Liver (tissue), 3 donors: Measurements from ENCODE around the gene BCL10.

Experiments used
- ATF3 ChIP-seq: IDR thresholded peaks from 2 replicates; pipeline ENCODE4 v1.6.1; 2016; ENCODE audit warnings: antibody characterized with exemption
- CTCF ChIP-seq: fragments of 150-350 bp; IDR thresholded peaks from 2 replicates; pipeline ENCODE4 v1.5.1; 2017; ENCODE audit warnings: improper control_type of control experiment, low read depth, low read length; ENCODE audit not compliant: missing input control
- EGR1 ChIP-seq, 2 donors: IDR thresholded peaks; 2 replicates each; pipeline ENCODE4 v1.6.1; 2016 to 2018; ENCODE audit warnings: antibody characterized with exemption in 2 of 2, low read depth in 2 of 2
- HNF4A ChIP-seq, 2 donors: conservative IDR thresholded peaks; 2 replicates each; pipeline ENCODE4 v1.6.1; 2016; ENCODE audit warnings: antibody characterized with exemption in 2 of 2, mild to moderate bottlenecking in 2 of 2
- RAD21 ChIP-seq, 2 donors: IDR thresholded peaks; 2 replicates each; pipeline ENCODE4 v1.6.1; 2016; ENCODE audit warnings: antibody characterized with exemption in 2 of 2, mild to moderate bottlenecking in 2 of 2
- REST ChIP-seq: IDR thresholded peaks from 2 replicates; pipeline ENCODE4 v1.6.1; 2016; ENCODE audit warnings: antibody characterized with exemption, mild to moderate bottlenecking
- RXRA ChIP-seq, 2 donors: IDR thresholded peaks; 2 replicates each; pipeline ENCODE4 v1.6.1; 2017 to 2018; ENCODE audit warnings: antibody characterized with exemption in 2 of 2, mild to moderate bottlenecking in 1 of 2
- TAF1 ChIP-seq: conservative IDR thresholded peaks from 2 replicates; pipeline ENCODE4 v1.6.1; 2016; ENCODE audit warnings: antibody characterized with exemption, mild to moderate bottlenecking
- YY1 ChIP-seq: IDR thresholded peaks from 2 replicates; pipeline ENCODE4 v1.6.1; 2016; ENCODE audit warnings: antibody characterized with exemption, mild to moderate bottlenecking
- ZBTB33 ChIP-seq: IDR thresholded peaks from 2 replicates; pipeline ENCODE4 v1.6.1; 2016; ENCODE audit warnings: antibody characterized with exemption
- donor health status: healthy.
- donor health status: healthy.

- TF ChIP-seq ZBTB33 (no peak), CTCF (no peak), RXRA (IDR thresholded peaks at IDR 0.05) (no peak), HNF4A (conservative IDR thresholded peaks at IDR 0.05) (no peak), REST (no peak), TAF1 (no peak), YY1 (no peak), ATF3 (no peak), EGR1 (IDR thresholded peaks at IDR 0.05; ENCODE audit: low read depth in 2 of 2) (no peak), RAD21 (IDR thresholded peaks at IDR 0.05) (no peak)
Observed at GRCh38 chr1:85243372-85243771, 33.1 kb downstream of the BCL10 start.
